ENCODE data around the gene ATP6V0B. TPM values are rescaled to one million over a fixed set of nuclear protein-coding genes. Genes with fewer than 3 reads are reported as not detected.

Gene ATP6V0B
- total RNA-seq, 4 donors from 2014 or later, result 87.5 to 218 (median 122) TPM

DNA sequence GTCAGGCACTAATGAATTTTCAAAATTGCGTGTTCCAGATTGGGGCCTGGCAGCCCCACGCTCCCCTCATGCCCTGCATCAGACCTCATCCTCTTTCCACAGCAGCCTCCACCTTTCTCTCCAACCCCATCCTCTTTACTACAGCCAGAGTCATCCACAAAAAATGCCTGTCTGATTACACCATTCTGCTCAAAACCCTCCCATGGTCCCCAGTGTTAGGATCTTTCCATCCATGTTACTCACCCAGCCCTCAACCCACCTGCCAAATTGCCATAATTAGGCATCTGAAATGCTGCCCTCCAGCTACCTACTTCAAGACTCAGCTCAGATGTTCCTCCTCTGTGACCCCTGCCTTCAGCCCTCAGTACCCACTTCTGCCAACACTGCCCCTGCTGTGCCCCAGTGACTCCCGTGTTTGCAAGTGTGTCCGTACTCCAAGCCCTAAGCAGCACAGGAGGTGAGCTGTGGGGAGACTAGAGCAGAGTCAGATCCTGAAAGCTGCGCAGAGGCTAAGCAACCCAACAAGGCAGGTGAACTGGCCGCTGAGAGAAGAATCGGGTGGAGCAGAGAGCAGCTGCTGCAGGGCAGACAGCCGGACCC lies 41.9 kb upstream of the ATP6V0B start:
- no peaks in the 10 kb centered on the region for H3K36me3 ChIP-seq
- no peak overlapping the region for H3K27ac ChIP-seq
- peaks cover 3 to 31% (median 12%) of the 10 kb centered on the region in 4 donors for H3K4me1 ChIP-seq
- DNase-seq, result no peak
- TF ChIP-seq POLR2A (IDR thresholded peaks at IDR 0.05), result no peak
- TF ChIP-seq, protein P1, sequence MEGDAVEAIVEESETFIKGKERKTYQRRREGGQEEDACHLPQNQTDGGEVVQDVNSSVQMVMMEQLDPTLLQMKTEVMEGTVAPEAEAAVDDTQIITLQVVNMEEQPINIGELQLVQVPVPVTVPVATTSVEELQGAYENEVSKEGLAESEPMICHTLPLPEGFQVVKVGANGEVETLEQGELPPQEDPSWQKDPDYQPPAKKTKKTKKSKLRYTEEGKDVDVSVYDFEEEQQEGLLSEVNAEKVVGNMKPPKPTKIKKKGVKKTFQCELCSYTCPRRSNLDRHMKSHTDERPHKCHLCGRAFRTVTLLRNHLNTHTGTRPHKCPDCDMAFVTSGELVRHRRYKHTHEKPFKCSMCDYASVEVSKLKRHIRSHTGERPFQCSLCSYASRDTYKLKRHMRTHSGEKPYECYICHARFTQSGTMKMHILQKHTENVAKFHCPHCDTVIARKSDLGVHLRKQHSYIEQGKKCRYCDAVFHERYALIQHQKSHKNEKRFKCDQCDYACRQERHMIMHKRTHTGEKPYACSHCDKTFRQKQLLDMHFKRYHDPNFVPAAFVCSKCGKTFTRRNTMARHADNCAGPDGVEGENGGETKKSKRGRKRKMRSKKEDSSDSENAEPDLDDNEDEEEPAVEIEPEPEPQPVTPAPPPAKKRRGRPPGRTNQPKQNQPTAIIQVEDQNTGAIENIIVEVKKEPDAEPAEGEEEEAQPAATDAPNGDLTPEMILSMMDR (IDR thresholded peaks at IDR 0.05), result no peak
- H3K4me3 ChIP-seq, result peak overlapping the region in 3 of 4 donors; percentile 20 to 44 (median 35)
- H3K9me3 ChIP-seq, result no peaks in the 10 kb centered on the region
- no peaks in the 10 kb centered on the region for H3K27me3 ChIP-seq

DNA sequence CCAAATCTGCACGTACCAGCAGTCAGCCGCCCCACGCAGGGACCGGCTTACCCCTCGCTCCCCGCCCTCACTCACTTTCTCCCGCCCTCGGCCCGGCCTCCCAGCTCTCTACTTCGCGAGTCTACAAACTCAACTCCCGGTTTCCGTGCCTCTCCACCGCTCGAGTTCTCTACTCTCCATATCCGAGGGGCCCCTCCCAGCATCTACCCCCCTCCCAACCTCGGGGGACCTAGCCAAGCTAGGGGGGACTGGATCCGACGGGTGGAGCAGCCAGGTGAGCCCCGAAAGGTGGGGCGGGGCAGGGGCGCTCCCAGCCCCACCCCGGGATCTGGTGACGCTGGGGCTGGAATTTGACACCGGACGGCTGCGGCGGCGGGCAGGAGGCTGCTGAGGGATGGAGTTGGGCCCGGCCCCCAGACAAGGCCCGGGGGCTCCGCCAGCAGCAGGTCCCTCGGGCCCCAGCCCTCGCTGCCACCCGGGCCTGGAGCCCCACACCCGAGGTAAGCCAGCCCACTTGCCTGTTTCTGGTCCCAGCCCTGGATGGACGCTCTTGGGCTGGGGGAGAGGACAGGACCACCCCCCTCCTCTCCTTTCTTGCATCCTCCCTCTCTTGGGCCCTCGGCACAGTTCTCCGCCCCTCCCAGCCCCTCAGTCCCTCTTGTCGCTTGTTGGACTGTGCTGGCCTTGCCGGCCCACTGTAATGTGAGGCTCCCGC lies 41.2 kb upstream of the ATP6V0B start, which contains the start of gene ARTN:
ARTN (plus strand) TSS at position 416 of the 715 bp plus-strand sequence. CDS start 1,856 bp downstream, outside the sequence.
- peak in 1 of 3 donors; percentile 65 for DNase-seq
- H3K9me3 ChIP-seq, result no peaks in the 10 kb centered on the region
- no peaks in the 10 kb centered on the region for H3K27me3 ChIP-seq
- H3K36me3 ChIP-seq, result no peaks in the 10 kb centered on the region
- no peak within 1 kb of the TSS for H3K27ac ChIP-seq
- peaks cover 3 to 31% (median 12%) of the 10 kb centered on the region in 4 donors for H3K4me1 ChIP-seq
- TF ChIP-seq POLR2A (IDR thresholded peaks at IDR 0.05), result no peak
- TF ChIP-seq, protein P1 (IDR thresholded peaks at IDR 0.05), result no peak
- peak within 1 kb of the TSS in 3 of 4 donors; percentile 20 to 44 (median 35) for H3K4me3 ChIP-seq

DNA sequence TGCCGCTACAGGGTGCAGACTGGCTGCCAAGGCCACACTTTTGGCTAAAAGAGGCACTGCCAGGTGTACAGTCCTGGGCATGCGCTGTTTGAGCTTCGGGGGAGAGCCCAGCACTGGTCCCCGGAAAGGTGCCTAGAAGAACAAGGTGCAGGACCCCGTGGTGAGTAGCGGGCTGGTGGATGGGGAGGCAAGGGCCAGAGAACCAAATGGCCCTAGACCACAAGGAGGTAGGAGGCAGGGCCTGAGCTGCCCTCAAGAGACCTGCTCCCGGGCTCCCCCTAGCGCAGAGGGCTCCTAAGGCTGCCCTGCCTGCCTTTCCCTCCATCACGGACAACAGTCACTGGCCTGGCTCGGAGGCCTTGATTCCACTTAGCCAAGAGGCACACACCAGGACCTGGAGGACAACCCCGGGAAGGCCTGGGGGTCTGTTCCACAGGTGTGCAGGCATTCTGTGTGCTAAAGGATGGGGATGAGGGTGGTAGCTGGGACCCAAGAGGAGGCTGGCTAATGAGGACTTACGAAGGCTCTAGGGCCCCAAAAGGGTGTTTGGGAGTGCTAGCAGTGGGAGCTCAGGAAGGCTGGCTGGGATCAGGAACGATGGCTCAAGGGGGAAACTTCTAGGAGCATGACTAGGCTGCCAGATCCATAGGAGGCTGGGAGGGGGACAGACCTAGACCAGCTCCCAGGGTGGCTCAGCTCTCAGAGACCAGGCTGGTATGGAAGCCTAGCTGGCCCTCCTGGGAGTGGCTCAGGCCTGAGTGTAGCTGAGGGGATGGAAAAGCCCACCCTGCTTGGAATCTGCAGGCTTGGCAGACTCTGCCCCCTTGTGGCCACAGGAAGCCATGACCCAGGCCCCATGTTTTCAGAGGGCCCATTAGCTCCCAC lies 40.4 kb upstream of the ATP6V0B start:
- Histone ChIP-seq H3K36me3 (no peaks in the 10 kb centered on the region), H3K27me3 (no peaks in the 10 kb centered on the region), H3K4me1 (peaks cover 3 to 31% (median 12%) of the 10 kb centered on the region in 4 donors), H3K4me3 (peak overlapping the region in 3 of 4 donors; percentile 20 to 44 (median 35)), H3K9me3 (no peaks in the 10 kb centered on the region), H3K27ac (no peak overlapping the region)
- no peak for TF ChIP-seq POLR2A (IDR thresholded peaks at IDR 0.05)
- TF ChIP-seq, protein P1 (IDR thresholded peaks at IDR 0.05), result peak; percentile 68 to 80 (median 75)
- peak; percentile 49 to 83 (median 77) for DNase-seq

DNA sequence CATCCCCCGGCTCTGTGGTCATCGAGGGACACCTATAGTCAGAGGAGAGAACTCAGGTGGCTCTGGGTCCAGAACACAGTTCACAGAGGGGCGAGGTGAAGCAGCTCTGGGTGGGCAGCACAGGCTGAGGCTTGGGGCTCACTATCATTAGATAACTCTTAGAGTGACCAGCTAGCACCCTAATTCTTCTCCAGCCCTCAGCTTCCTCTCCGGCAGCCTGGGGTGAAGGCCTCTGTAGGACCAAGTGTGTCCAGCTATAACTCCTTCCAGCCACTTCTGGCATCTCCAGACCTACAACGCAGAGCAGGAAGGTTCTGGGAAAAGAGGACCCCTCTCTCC lies 39.8 kb upstream of the ATP6V0B start:
- Histone ChIP-seq H3K27me3 (no peaks in the 10 kb centered on the region), H3K36me3 (no peaks in the 10 kb centered on the region), H3K4me1 (peaks cover 3 to 31% (median 12%) of the 10 kb centered on the region in 4 donors), H3K27ac (no peak overlapping the region), H3K9me3 (no peaks in the 10 kb centered on the region), H3K4me3 (no peak overlapping the region)
- DNase-seq, result no peak
- TF ChIP-seq, protein P1 (IDR thresholded peaks at IDR 0.05), result no peak
- TF ChIP-seq POLR2A (IDR thresholded peaks at IDR 0.05), result no peak

DNA sequence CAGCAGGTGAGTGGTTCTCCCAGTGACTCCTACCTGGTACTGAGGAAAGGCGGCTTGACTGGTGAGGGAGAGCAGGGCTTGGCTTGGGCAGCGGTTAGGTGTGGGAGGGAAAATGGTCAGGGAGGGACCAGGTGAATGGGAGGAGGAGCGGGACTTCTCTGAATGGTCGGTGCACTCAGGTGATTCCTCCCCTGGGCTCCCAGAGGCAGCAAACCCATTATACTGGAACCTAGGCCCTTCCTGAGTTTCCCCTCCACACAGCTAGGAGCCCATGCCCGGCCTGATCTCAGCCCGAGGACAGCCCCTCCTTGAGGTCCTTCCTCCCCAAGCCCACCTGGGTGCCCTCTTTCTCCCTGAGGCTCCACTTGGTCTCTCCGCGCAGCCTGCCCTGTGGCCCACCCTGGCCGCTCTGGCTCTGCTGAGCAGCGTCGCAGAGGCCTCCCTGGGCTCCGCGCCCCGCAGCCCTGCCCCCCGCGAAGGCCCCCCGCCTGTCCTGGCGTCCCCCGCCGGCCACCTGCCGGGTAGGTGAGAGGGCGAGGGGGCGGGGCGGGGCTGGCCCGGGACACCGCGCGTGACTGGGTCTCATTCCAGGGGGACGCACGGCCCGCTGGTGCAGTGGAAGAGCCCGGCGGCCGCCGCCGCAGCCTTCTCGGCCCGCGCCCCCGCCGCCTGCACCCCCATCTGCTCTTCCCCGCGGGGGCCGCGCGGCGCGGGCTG lies 38.9 kb upstream of the ATP6V0B start:
- no peaks in the 10 kb centered on the region for H3K36me3 ChIP-seq
- no peak for DNase-seq
- no peak overlapping the region for H3K27ac ChIP-seq
- peaks cover 3 to 31% (median 12%) of the 10 kb centered on the region in 4 donors for H3K4me1 ChIP-seq
- no peaks in the 10 kb centered on the region for H3K9me3 ChIP-seq
- H3K4me3 ChIP-seq, result peak overlapping the region; percentile 18 to 56 (median 49)
- TF ChIP-seq POLR2A (IDR thresholded peaks at IDR 0.05), result no peak
- TF ChIP-seq, protein P1 (IDR thresholded peaks at IDR 0.05), result no peak
- H3K27me3 ChIP-seq, result no peaks in the 10 kb centered on the region
